Progenitor cell of endocrine pancreas (in vitro differentiated cells): ENCODE measurements around the gene PTCD1. TPM values are rescaled to one million over a fixed set of nuclear protein-coding genes. Genes with fewer than 3 reads are reported as not detected.

Source experiments
- DNase-seq: peaks from one replicate; pipeline ENCODE4 v3.0.0; 2021; ENCODE audit warnings: low spot score; ENCODE audit not compliant: unreplicated experiment
- H3K27ac Mint-ChIP-seq: 2 replicates; pipeline ENCODE4 v1.8.0; 2021; ENCODE audit warnings: mild to moderate bottlenecking, moderate library complexity, mixed read lengths
- H3K27me3 Mint-ChIP-seq: 2 replicates; pipeline ENCODE4 v1.8.0; 2021; ENCODE audit warnings: mixed read lengths
- H3K36me3 Mint-ChIP-seq: 2 replicates; pipeline ENCODE4 v1.8.0; 2022; ENCODE audit warnings: mixed read lengths; ENCODE audit not compliant: insufficient read depth
- H3K4me1 Mint-ChIP-seq: 2 replicates; pipeline ENCODE4 v1.8.0; 2021; ENCODE audit warnings: low read depth, mixed read lengths
- H3K4me3 Mint-ChIP-seq: 2 replicates; pipeline ENCODE4 v1.8.0; 2021; ENCODE audit warnings: low read depth, mild to moderate bottlenecking, moderate library complexity, mixed read lengths
- H3K9me3 Mint-ChIP-seq: 2 replicates; pipeline ENCODE4 v1.8.0; 2021; ENCODE audit warnings: low read depth, mixed read lengths
- CTCF ChIP-seq: fragments of 200-600 bp; sonication (generic); IDR thresholded peaks from one replicate; pipeline ENCODE4 v1.5.0; 2021; ENCODE audit warnings: antibody characterized with exemption, mild to moderate bottlenecking; ENCODE audit not compliant: unreplicated experiment
- total RNA-seq: library from RNA; stranded (reverse); gene quantifications from 2 replicates; pipeline ENCODE4 v1.2.1, GENCODE V29; 2021

The PTCD1 gene
- total RNA-seq, 1 donor from 2014 or later: 16.8 TPM

GRCh38 chr7:99372275-99373090, 66.1 kb downstream of the PTCD1 start:
- H3K4me1 Mint-ChIP-seq: peaks cover 8% of the 10 kb centered on the region
- H3K27me3 Mint-ChIP-seq: peaks cover 3% of the 10 kb centered on the region
- TF ChIP-seq CTCF: no peak
- peak overlapping the region; percentile 63 for H3K4me3 Mint-ChIP-seq
- peak overlapping the region; percentile 92 for H3K27ac Mint-ChIP-seq
- no peaks in the 10 kb centered on the region for H3K9me3 Mint-ChIP-seq
- H3K36me3 Mint-ChIP-seq: no peaks in the 10 kb centered on the region
- no peak for DNase-seq

- no peak for DNase-seq
- Mint-ChIP-seq H3K27ac (no peak overlapping the region), H3K27me3 (peaks cover 3% of the 10 kb centered on the region), H3K4me3 (no peak overlapping the region), H3K4me1 (peaks cover 8% of the 10 kb centered on the region), H3K36me3 (peaks cover 4% of the 10 kb centered on the region), H3K9me3 (no peaks in the 10 kb centered on the region)
- no peak for TF ChIP-seq CTCF
Measured at GRCh38 chr7:99371376-99371920, 67.2 kb downstream of the PTCD1 start.

GRCh38 chr7:99369767-99370391, 68.7 kb downstream of the PTCD1 start:
- H3K4me3 Mint-ChIP-seq: no peak overlapping the region
- peaks cover 8% of the 10 kb centered on the region for H3K4me1 Mint-ChIP-seq
- TF ChIP-seq CTCF: no peak
- H3K9me3 Mint-ChIP-seq: no peaks in the 10 kb centered on the region
- H3K27ac Mint-ChIP-seq: no peak overlapping the region
- peaks cover 3% of the 10 kb centered on the region for H3K27me3 Mint-ChIP-seq
- peaks cover 8% of the 10 kb centered on the region for H3K36me3 Mint-ChIP-seq
- DNase-seq: no peak

- Mint-ChIP-seq H3K4me3 (no peak overlapping the region), H3K4me1 (peaks cover 8% of the 10 kb centered on the region), H3K36me3 (peaks cover 12% of the 10 kb centered on the region), H3K27ac (no peak overlapping the region), H3K27me3 (peaks cover 3% of the 10 kb centered on the region), H3K9me3 (no peaks in the 10 kb centered on the region)
- no peak for TF ChIP-seq CTCF
- no peak for DNase-seq
Measured at GRCh38 chr7:99368750-99369389, 69.7 kb downstream of the PTCD1 start.

Other genes starting within 250 kb of the PTCD1 start
- gene KPNA7, start 230.7 kb downstream of the PTCD1 start, total RNA-seq: 0.34 TPM in 1 of 2 replicates, not detected in the other
- gene MYH16, start 166.0 kb downstream of the PTCD1 start, total RNA-seq: not detected in 2 replicates
- 135 and 140 TPM in 2 replicates for gene ARPC1A, start 112.9 kb downstream of the PTCD1 start, total RNA-seq
- 27.5 and 28.2 TPM in 2 replicates for gene ARPC1B, start 64.1 kb downstream of the PTCD1 start, total RNA-seq
- gene PDAP1, start 30.2 kb downstream of the PTCD1 start, total RNA-seq: 128 TPM in 2 replicates
- gene BUD31, start 29.8 kb downstream of the PTCD1 start, total RNA-seq: 97.2 and 102 TPM in 2 replicates
- 77.4 and 86.9 TPM in 2 replicates for gene CPSF4, start 145 bp upstream of the PTCD1 start, total RNA-seq
- gene ATP5MF, start 27.4 kb upstream of the PTCD1 start, total RNA-seq: 328 and 330 TPM in 2 replicates
- 26.7 and 27.4 TPM in 2 replicates for gene ZNF789, start 34.1 kb upstream of the PTCD1 start, total RNA-seq
- 23.7 and 24.8 TPM in 2 replicates for gene ZNF394, start 61.5 kb upstream of the PTCD1 start, total RNA-seq
- gene ZKSCAN5, start 65.9 kb upstream of the PTCD1 start, total RNA-seq: 14.7 and 15.2 TPM in 2 replicates
- gene FAM200A, start 113.3 kb upstream of the PTCD1 start, total RNA-seq: 12.5 and 12.9 TPM in 2 replicates
- 70.9 and 72.6 TPM in 2 replicates for gene ZNF655, start 119.8 kb upstream of the PTCD1 start, total RNA-seq
- 0.91 and 1.4 TPM in 2 replicates for gene TMEM225B, start 159.5 kb upstream of the PTCD1 start, total RNA-seq
- 26.4 and 27.9 TPM in 2 replicates for gene ZSCAN25, start 178.1 kb upstream of the PTCD1 start, total RNA-seq
- 4.2 and 4.6 TPM in 2 replicates for gene CYP3A5, start 241.2 kb upstream of the PTCD1 start, total RNA-seq